Mesendoderm (in vitro differentiated cells): ENCODE measurements around the gene NUP93.
A peak's percentile ranks its signal among the peaks of the same experiment; 100 is the strongest.

ENCODE experiments used
- small RNA-seq: library from polyadenylated mRNA; stranded (forward); fragments of <200 nt; extraction: miRNeasy Mini kit (QIAGEN cat#:217004); gene quantifications from one replicate; pipeline ENCODE3, GENCODE V24; 2013; ENCODE audit not compliant: insufficient read depth

The NUP93 gene

Small RNA genes lying within 50 kb of the gene (small RNA-seq; reads per million reads assigned to genes)
- gene MIR138-2: 9.8 reads per million, percentile 86 among the genes with 10 or more reads in this experiment
